G401.6 (cell line): Measurements from ENCODE around the gene EIF3A.
"Not testable (repeated sequence)": the region's sequence is repeated elsewhere in the genome, so short reads cannot be mapped to it uniquely, and the experiment has no call there.

ENCODE experiments used
- FAIRE-seq: peaks from 2 replicates; lab custom pipeline; 2012; peaks lifted over from hg19 to GRCh38; lab: Jason Lieb, UNC

Gene EIF3A

DNA sequence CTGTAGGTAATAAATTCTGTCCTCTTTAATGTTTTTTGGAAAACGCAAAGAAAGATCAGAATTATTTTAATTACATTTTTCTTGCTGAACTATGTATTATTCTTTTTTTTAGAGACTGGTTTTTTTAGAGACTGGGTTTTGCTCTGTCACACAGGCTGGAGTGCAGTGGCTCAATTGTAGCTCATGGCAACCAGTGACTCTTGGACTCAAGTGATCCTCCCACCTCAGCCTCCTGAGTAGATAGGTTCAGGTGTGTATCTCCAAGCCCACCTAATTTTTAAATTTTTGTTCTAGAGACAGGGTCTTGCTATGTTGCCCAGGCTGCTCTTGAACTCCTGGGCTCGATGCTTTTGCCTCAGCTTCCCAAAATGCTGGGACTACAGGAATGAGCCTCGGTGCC lies 18.0 kb upstream of the EIF3A start:
- FAIRE-seq: no peak

DNA sequence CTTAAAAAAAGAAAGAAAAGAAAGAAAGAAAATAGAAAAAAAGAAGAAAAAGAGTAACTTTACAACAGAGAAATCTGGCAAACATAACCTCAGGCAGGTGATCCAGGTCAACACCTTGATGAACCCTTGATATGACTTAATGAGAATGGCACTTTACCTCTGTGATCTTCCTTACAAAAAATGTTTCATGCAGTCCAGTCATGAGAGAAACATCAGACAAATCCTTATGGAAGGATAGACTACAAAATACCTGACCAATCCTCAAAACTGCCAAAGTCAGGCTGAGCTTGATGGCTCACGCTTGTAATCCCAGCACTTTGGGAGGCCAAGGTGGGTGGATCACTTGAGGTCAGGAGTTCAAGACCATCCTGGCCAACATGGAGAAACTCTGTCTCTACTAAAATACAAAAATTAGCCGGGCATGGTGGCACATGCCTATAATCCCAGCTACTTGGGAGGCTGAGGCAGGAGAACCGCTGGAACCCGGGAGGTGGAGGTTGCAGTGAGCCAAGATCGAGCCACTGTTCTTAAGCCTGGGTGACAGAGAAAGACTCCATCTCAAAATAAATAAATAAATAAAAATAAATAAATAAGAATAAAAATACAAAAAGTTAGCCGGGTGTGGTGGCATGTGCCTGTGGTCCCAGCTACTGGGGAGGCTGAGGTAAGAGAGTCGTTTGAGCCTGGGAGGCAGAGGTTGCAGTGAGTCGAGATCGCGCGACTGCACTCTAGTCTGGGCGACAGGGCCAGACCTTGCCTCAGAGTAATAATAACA lies 16.2 kb upstream of the EIF3A start:
- not testable (repeated sequence) for FAIRE-seq

DNA sequence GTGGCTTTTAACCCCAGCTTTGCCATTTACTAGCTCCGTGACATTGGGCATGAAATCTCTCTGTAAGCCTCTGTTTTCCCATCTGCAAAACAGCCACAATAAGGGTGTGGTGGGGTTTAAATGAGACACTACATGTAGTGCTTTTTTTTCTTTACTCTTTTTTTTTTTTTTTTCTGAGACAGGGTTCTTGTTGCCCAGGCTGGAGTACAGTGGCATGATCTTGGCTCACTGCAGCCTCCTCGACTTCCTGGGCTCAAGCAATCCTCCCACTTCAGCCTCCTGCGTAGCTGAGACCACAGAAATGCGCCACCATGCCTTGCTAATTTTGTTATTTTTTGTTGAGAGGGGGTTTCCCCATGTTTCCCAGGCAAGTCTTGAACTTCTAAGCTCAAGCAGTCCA lies 15.0 kb upstream of the EIF3A start:
- no peak for FAIRE-seq

DNA sequence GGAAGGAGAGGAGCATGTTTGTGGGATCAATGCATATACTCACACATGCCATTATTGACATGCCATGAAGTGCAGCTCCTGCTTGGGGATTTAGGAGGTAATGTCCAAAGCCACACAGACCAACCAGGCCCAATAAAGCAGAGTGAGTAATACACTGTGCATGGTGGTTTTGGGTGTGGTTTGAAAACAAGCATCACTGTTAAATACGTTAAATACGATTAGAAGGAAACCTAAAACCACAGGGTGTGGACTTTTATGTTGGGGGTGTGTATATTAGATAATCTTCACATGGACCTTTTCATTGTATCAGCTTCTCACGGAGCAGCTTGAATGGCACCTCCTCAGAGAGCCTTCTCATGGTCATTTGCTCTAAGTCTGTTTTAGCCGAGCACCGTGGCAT lies 10.4 kb upstream of the EIF3A start:
- no peak for FAIRE-seq

DNA sequence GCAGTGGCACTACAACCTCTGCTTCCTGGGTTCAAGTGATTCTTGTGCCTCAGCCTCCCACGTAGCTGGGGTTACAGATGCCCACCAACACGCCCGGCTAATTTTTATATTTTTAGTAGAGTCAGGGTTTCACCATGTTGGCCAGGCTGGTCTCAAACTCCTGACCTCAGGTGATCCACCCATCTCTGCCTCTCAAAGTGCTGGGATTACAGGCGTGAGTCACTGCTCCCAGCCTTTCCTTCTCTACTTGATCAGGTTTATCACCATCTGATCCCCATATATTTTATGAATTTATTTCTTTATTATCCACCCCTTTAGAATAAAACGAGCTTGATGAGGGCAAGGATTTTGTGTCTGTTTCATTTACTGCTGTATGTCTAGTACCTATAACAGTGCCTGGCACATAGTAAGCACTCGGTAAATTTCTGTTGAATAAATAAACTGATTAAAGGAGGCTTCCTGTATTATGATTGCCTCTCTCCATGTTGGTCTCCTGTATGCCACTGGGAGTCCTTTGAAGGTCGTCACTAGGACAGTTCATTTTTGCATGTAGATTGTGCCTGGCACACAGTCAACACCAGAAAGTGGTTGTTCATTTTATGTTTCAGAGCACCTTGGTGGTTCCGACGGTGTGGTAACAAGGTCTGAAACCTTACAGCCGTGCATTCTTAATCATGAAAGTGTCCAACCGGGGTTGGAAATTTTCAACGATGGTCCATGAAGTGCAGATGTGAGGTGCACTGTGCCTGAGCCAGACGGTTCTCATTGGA lies 9.6 kb upstream of the EIF3A start:
- no peak for FAIRE-seq

DNA sequence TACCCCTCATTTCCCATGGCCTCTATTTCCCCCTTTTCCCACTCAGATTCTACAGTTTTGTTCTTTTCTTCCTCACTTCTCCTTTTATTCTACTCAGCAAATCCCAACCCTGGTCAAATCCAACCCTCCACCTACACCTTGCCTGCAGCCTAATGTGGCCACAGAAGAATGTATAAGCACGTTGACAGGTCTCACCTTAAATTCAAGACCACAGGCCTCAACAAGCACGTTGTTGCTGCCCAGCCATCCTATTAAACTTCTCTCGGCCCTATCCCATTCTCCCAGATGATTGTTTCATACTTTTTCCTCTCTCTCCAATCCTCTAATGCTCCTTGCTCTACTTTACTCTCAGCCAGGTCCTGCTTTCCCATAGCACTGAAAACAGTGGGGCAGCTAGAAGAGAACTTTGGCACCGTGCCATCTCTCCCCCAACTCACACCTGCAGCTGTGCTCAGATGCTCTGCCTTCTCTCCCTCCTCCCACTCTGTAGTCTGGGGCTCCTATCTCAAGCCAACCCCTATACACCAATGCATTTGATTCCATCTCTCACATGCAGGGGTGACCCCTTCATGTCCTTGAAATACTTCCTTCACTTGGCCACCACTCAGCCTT lies 6.8 kb upstream of the EIF3A start:
- no peak for FAIRE-seq

DNA sequence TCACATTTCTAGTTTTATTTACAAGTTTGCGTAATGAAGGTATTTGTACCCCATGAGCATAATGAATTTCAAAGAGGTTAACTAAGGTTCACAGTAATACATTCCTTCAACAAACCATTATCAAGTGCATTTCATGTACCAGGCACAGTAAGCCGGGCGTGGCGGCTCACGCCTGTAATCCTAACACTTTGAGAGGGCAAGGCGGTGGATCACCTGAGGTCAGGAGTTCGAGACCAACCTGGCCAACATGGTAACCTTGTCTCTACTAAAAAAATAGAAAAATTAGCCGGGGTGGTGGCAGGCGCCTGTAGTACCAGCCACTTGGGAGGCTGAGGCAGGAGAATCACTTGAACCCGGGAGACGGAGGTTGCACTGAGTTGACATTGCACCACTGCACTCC lies 4.3 kb upstream of the EIF3A start:
- FAIRE-seq: no peak

DNA sequence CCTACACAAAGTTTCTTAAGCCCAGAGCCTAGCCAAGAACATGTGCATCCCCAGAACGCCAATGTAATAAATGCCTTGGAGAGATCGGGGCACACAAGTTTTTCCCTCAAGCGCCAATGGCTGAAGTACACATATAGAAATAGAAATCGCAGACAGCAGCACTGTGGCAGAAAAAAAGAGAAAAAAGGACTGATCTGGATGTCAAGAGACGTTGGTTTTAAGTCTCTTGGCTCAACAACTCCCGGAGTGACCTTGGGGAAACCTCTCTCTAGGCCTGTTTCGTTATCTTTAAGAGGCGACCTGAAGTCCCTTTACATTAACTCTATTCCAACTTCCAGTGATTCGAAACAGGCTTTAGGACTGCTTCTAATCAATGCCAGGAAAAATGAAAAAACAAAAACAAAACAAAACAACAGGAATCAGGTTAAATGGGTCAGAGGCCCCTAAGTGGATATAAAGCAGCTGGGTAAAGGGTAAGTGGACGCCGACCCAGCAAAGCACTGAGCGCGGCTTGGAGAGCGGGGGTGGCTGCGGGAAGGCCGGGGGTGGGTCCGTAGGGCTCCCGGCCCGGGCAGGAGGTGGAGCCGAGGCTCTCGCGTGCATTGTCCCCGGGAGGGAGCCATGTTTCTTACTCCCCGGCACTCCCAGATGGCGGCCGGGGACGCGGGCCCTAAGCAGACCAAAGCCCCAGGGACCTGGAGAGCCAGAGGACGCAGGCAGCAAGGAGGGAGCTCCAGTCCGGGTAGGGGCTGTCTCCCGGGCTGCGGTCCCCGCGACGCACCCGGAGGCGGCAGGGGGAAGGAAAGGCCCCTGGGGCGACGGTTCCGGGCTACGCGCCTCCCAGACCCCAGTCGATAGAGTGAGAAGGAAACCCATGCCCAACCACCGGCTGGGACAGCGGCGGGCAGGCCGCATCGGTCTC lies 757 bp downstream of the EIF3A start:
- FAIRE-seq: no peak

DNA sequence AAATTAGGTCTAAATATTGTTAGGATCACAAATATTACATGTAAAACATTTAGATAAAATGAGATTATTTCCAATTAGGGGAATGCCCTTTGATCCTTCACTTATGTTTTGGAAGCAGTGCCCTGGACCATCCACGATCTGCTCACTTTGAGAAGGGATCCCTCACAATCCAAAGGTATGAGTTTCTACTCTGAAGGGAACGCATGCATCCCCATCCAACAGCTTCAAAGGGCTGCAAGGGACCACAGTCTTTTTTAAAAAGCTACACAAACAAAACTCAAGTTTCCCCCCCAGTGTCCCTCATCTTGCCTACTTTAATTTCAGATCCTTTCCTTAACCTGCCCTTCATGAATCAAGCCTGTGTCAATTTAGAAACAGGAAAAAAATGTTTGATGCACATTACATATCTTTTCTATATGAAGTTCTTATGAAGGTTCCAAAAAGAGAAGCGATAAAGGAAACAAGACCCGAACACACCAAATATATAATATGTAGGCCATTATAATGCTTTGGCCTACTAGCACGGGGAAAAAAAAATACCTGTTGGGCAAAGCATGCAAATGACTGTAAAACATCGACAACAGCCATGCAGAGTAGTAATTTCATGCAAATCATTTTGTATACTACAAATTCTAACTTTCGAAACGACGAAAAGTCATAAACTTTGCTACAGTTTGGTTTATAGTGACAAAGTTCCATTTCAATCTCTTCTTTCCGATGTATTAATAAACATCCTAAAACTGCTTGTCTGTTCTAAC lies 2.0 kb downstream of the EIF3A start:
- FAIRE-seq: peak; percentile 13

DNA sequence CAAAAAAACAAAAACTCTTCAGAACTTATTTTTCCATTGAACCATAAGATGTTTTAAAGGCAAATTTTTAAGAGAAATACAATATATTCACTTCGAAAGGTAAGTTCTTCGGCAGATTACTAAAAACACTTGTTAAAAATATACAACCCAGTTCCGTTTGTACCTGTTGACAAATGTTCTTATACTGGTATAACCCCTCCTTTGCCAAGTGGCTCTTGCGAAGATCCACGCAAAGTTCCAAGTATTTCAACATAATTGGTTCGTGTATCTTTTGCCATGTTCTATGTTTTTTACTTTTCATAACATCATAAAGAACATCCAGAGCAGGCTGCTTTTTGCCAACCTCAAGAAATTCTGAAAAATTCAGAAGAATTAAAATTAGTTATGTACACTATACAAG lies 7.0 kb downstream of the EIF3A start:
- no peak for FAIRE-seq

DNA sequence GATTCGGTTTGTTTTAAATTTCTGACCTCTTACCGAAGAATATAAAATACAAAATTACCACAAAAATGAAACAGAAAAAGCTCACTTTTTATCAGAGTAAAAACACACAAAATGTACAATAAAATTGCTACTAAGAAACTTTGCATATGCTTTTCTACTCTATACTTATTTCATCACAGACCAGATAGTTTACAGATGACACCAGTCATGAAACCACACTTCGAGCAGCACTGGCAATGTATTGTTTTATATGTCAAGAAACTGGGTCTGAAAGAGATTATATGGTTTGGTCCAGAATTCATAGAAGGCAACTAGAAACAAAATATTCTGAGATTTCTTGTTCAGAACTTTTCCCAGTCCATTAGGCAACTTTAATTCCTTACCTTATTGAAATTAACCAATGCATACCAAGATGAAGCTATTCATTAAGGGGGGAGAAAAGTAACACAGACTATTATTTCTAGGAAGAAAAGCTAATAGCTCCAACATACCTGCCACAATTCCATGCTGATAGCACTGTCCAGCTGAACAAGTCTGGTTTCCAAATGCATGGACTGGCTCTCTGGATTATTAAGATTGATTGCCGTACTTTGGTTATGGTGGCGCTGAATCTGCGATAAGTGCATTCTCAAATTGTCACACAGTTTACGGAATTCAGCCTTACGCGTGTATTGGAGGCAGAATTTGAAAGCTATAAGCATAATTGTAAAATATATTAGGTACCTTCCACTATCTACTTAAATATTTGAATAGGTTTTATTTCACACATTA lies 10.0 kb downstream of the EIF3A start:
- no peak for FAIRE-seq

DNA sequence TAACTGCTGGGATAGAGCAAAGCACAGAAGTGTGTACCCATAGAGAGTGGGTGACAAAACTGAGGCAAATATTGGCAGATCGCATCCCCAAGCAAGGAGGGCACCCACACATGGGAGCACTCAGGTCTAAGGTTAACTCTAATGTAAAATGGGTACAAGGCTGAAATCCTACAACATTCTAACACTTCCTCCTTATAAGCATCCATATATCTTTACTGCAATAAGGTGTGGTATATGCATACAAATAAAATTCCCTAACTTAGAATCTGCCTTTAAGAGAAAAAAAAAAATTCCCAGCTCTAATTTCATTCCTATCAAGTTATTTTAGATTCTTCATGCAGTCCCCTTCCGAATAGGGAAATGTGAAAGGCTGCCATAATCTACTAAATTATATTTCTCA lies 18.7 kb downstream of the EIF3A start:
- no peak for FAIRE-seq

DNA sequence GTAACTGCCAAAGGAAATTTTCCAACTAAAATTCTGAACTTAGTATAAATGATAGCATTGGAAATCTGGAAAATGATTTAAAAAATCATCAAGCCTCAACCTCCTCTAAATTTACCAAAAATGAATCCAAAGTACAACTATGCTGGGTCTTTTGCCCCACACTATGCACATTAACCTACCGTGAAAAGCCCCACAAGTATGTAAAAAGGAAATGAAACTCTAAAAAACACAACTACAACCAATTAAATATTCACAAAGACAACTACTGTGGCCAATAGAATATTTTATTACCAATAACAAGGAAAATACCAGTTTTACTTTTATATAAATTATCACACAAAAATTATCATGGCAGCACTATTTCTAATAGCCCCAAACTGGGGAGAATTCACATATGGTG lies 19.3 kb downstream of the EIF3A start:
- no peak for FAIRE-seq

DNA sequence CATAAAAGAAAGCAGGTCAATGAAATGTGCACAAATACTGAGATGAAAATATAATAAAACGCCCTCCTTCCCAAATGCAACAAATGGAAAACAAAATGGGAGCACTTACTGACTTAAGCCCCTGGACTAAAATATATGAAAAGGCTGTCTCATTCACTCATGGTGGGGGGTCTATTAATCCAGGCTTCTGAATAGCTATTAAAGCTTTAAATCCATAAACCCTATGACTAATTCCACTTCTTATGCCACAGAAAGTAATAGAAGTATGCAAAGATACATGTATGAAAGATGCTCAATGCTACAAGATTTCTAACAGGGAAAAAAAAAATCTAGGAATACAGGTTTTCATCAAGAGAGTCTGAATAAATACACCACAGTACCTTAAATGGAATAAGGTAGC lies 20.5 kb downstream of the EIF3A start:
- no peak for FAIRE-seq

DNA sequence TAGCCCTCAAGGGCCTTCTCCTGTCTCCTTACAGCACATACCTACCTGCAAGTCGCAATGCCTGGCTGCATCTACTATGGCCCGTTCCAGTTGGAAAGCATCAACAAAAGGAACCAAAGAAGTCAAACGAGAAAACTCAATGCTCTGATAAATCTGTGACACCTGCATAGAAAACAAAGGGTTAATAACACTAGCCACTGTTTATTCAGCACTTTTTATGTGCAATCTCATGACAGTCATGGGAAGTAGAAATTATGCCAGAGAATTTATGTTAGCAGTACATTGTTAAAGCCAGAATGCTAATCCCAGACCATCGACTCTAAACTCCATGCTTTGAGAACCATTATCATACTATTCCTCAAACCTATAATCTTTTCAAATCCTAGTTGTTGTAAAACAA lies 21.1 kb downstream of the EIF3A start:
- FAIRE-seq: no peak

DNA sequence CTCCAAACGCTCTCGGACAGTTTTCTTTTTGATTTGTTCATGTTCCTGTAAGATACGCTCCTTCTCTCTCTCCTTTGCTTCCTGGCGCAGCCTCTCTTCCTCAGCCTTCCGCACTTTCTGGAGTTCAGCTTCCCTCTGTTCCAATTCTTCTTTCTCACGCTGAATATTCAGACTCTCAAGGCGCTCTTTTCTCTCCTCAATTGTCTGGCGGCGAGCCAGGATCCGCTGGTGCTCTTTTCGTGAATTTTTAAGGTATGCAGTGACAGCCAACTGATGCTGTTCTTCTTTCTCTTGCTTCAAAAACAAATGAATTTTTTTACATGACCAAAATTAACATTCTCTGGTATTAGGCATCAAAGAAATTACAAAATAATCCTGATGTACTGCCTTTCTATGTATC lies 22.6 kb downstream of the EIF3A start:
- FAIRE-seq: no peak

DNA sequence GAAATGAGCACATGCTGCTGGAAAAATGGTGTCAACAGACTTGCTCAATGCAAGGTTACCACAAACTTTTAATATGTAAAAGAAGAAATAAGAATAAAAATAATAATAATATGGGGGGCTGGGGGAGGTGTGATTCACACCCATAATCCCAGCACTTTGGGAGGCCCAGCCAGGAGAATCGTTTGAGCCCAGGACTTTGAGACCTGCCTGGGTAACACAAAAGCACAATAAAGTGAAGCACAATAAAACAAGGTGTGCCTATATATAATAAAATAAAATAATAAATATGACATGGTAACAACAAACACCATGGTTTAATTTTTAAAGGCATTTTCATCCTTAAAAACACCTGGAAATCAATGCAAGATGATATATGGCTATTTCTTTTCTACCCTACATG lies 25.1 kb downstream of the EIF3A start:
- no peak for FAIRE-seq

DNA sequence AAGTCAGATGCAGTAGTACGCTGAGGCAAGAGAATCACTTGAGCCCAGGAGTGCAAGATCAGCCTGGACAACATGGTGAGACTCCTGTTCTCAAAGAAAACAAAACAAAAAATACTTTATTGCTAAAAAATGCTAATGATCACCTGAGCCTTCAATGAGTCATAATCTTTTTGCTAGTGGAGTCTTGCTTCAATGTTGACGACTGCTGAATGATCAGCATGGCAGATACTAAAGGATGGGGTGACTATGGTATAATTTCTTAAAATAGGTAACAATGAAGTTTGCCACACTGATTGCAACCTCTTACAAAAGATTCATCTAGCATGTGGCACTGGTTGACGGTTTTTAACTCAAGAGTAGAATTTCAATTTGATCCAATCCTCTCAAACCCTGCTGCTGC lies 28.8 kb downstream of the EIF3A start:
- FAIRE-seq: no peak

DNA sequence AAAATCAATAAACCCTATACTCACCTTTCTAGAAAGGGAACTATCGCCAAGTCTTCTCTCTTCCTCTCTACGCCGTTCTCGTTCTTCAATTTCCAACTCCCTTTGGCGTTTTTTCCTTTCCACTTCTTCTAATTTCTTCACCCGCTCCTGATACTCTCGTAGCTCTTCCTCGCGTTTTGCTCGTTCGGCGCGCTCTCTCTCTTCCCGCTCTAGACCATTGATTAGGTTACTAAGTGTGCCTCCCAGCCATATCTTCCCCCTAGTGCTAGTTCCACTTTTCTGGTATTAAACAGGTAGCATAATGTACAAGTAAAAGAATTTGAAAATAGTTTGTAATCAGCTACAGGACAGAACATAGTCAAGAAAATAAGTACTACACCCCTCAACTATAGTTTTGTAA lies 30.8 kb downstream of the EIF3A start:
- no peak for FAIRE-seq

DNA sequence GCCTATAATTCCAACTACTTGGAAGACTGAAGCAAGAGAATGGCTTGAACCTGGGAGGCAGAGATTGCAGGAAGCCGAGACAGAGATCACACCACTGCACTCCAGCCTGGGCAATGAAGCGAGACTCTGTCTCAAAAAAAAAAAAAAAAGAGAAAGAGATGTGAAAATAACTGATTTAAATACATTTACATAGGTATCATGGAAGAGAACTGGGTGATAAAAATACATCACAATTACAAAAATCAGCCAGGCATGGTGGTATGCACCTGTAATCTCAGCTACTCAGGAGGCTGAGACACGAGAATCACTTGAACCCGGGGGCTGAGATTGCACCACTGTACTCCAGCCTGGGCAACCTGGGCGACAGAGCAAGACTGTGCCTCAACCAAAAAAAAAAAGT lies 31.3 kb downstream of the EIF3A start:
- no peak for FAIRE-seq

DNA sequence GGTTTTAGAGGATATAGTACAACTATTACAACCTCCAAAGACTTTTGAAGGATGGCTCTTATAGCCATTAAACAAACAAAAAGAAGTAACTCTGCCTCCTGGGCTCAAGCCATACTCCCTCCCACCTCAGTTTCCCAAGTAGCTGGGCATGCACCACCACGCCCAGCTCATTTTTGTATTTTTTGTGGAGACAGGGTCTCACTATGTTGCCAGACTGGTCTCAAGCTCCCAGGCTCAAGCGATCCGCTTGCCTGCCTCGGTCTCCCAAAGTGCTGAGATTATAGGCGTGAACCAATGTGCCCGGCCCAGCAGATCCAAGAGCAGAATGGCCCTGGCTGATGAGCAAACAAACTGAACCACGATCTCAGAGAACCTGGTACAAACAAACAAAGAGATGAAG lies 35.1 kb downstream of the EIF3A start:
- FAIRE-seq: no peak
